HG02588 (cell line): ENCODE data around the gene GATAD2B.

Source experiments
- ATAC-seq: cut with Tn5 transposase; IDR thresholded peaks from one replicate; pipeline ENCODE4 v1.9.1; 2021; ENCODE audit warnings: mild to moderate bottlenecking, moderate library complexity; ENCODE audit not compliant: unreplicated experiment

GATAD2B gene

GRCh38 chr1:153951801-153952200 is 29.0 kb upstream of the GATAD2B start:
- no peak for ATAC-seq

GRCh38 chr1:153951183-153951582 is 28.4 kb upstream of the GATAD2B start:
- ATAC-seq, result no peak

- ATAC-seq, result peak; percentile 68
Observed at GRCh38 chr1:153946622-153947241, 24.0 kb upstream of the GATAD2B start, which contains the start of gene DENND4B. DENND4B (minus strand) TSS chr1:153946718; CDS start chr1:153944374, 2,344 bp downstream.

GRCh38 chr1:153945795-153946621 is 23.2 kb upstream of the GATAD2B start:
- ATAC-seq, result peak; percentile 61

GRCh38 chr1:153945131-153945794 is 22.5 kb upstream of the GATAD2B start:
- ATAC-seq, result no peak

GRCh38 chr1:153944827-153945117 is 22.0 kb upstream of the GATAD2B start:
- ATAC-seq, result no peak

GRCh38 chr1:153944005-153944826 is 21.4 kb upstream of the GATAD2B start:
- ATAC-seq, result no peak

- ATAC-seq, result no peak
Observed at GRCh38 chr1:153942766-153943549, 20.2 kb upstream of the GATAD2B start.

GRCh38 chr1:153941826-153942725 is 19.3 kb upstream of the GATAD2B start:
- no peak for ATAC-seq

GRCh38 chr1:153940756-153941155 is 18.0 kb upstream of the GATAD2B start:
- ATAC-seq, result no peak

GRCh38 chr1:153939476-153939875 is 16.7 kb upstream of the GATAD2B start:
- ATAC-seq, result no peak

- no peak for ATAC-seq
Observed at GRCh38 chr1:153938996-153939395, 16.2 kb upstream of the GATAD2B start.

- ATAC-seq, result no peak
Observed at GRCh38 chr1:153937331-153937730, 14.6 kb upstream of the GATAD2B start.

- no peak for ATAC-seq
Observed at GRCh38 chr1:153936011-153936802, 13.4 kb upstream of the GATAD2B start.

- ATAC-seq, result no peak
Observed at GRCh38 chr1:153934746-153935145, 12.0 kb upstream of the GATAD2B start.

GRCh38 chr1:153933955-153934354 is 11.2 kb upstream of the GATAD2B start:
- ATAC-seq, result no peak

GRCh38 chr1:153933430-153933829 is 10.7 kb upstream of the GATAD2B start:
- no peak for ATAC-seq
